G401 (cell line): ENCODE measurements around the gene CEND1. TPM values are rescaled to one million over a fixed set of nuclear protein-coding genes. Genes with fewer than 3 reads are reported as not detected.

Experiments
- DNase-seq: peaks from one replicate; pipeline ENCODE4 v3.0.0-alpha.2; 2015; ENCODE audit warnings: low spot score
- in situ Hi-C: cut with HindIII; loops from 2 replicates; pipeline ENCODE4 v1.10.0; 2016; ENCODE audit warnings: low sequenced_read_pairs, mixed read lengths
- total RNA-seq: library from RNA; depleted of rRNA; stranded (reverse); fragments of >200 nt; shearing (Covaris generic); gene quantifications from 2 replicates; pipeline ENCODE4 v1.2.3, GENCODE V29; 2014; rRNA removed

Gene CEND1
- total RNA-seq, result 0.74 and 0.95 TPM in 2 replicates

GRCh38 chr11:789943-790342, at the start of gene CEND1:
Gene CEND1, minus strand, starts transcription at chr11:790090. Its CDS starts 1,514 bp downstream, at chr11:788576.
- DNase-seq, result peak; percentile 76
- in situ Hi-C loops, result no loop called here

- in situ Hi-C loops, result no loop called here
- no peak for DNase-seq
Measured at GRCh38 chr11:839280-839623, 49.4 kb upstream of the CEND1 start.

- DNase-seq, result no peak
- in situ Hi-C loops, result no loop called here
Measured at GRCh38 chr11:838441-839279, 48.8 kb upstream of the CEND1 start.

GRCh38 chr11:837990-838307, 48.1 kb upstream of the CEND1 start:
- in situ Hi-C loops, result no loop called here
- no peak for DNase-seq

- in situ Hi-C loops, result no loop called here
- no peak for DNase-seq
Measured at GRCh38 chr11:837189-837989, 47.5 kb upstream of the CEND1 start.

GRCh38 chr11:836700-837099, 46.8 kb upstream of the CEND1 start:
- in situ Hi-C loops, result no loop called here
- DNase-seq, result no peak

- in situ Hi-C loops, result no loop called here
Measured at GRCh38 chr11:836274-836673, 46.4 kb upstream of the CEND1 start.

GRCh38 chr11:834371-835316, 44.8 kb upstream of the CEND1 start:
- in situ Hi-C loops, result no loop called here
- DNase-seq, result peak; percentile 64

More at GRCh38 chr11:836274-836673, 46.4 kb upstream of the CEND1 start:
- no peak for DNase-seq

GRCh38 chr11:833849-834311, 44.0 kb upstream of the CEND1 start:
- no peak for DNase-seq
- in situ Hi-C loops, result no loop called here

- in situ Hi-C loops, result no loop called here
- no peak for DNase-seq
Measured at GRCh38 chr11:833114-833791, 43.4 kb upstream of the CEND1 start.

GRCh38 chr11:832529-833113, 42.7 kb upstream of the CEND1 start, which contains the start of gene CD151:
Gene CD151, plus strand, starts transcription at chr11:832952. Its CDS starts 3,118 bp downstream, at chr11:836070.
- in situ Hi-C loops, result no loop called here
- peak; percentile 69 for DNase-seq

GRCh38 chr11:831961-832528, 42.2 kb upstream of the CEND1 start:
- DNase-seq, result no peak
- in situ Hi-C loops, result no loop called here

- no peak for DNase-seq
- in situ Hi-C loops, result no loop called here
Measured at GRCh38 chr11:831118-831864, 41.4 kb upstream of the CEND1 start.

- in situ Hi-C loops, result no loop called here
- DNase-seq, result peak; percentile 84
Measured at GRCh38 chr11:830295-831117, 40.6 kb upstream of the CEND1 start.

- no peak for DNase-seq
- in situ Hi-C loops, result no loop called here
Measured at GRCh38 chr11:829847-830294, 40.0 kb upstream of the CEND1 start.

GRCh38 chr11:829176-829846, 39.4 kb upstream of the CEND1 start:
- in situ Hi-C loops, result no loop called here
- no peak for DNase-seq
